SIG-M5 treated with dmso at 0.1 percent for 504 hours (cell line): ENCODE measurements around the gene PET100.

Source experiments
- DNase-seq: peaks from one replicate; lab custom pipeline; 2025; ENCODE audit not compliant: unreplicated experiment; lab: John Stamatoyannopoulos, UW

PET100 gene

GRCh38 chr19:7677669-7678311 is 48.2 kb downstream of the PET100 start:
- DNase-seq = peak; percentile 46

GRCh38 chr19:7678971-7679751 is 49.6 kb downstream of the PET100 start:
- peak; percentile 43 for DNase-seq

- DNase-seq = no peak
Observed at GRCh38 chr19:7679771-7680605, 50.4 kb downstream of the PET100 start.

- peak; percentile 47 for DNase-seq
Observed at GRCh38 chr19:7680606-7681339, 51.2 kb downstream of the PET100 start, which contains the start of gene TRAPPC5. Gene TRAPPC5, plus strand, starts transcription at chr19:7680833. Its CDS starts 1,421 bp downstream, at chr19:7682254.
